ENCODE results near the gene XRCC2. TPM values are rescaled to one million over a fixed set of nuclear protein-coding genes. Genes with fewer than 3 reads are reported as not detected.

XRCC2 gene
- total RNA-seq, 4 donors from 2014 or later = 0.35 to 0.84 (median 0.66) TPM

DNA sequence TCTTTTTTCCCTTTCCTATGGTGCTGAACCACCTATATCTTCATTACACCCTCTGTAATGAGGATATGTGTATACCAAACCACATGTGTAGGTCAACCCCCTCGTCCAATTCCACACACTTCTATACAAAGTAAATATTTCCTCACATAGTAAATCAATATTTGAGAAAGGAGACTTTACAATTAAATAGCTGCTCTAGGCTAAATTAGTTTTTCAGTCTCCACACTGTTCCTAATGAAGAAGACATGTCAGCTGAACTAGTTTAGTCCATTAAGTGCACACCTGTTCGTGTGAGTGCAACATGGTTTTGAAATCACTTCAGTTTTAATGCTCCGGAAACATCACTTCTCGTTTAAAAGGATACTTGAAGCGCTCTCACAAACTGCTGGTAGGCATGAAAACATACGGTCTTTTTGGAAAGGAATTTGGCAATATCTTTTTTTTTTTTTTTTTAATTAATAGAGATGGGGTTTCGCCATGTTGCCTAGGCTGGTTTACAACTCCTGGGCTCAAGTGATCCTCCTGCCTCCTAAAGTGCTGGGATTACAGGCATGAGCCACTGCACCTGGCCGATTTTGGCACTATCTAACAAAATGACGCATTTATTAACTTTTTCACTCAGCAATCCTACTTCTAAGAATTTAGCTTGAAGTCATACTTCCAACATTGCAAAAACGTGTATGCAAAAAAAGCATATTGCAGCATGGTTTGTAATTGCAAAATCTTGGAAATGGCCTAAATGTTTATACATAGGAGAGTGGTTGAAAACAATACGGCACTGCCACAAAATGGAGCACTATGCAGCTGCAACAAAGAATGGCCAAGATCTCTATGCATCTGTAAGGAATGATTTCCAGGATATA lies 2.1 kb upstream of the XRCC2 start:
- WGBS, 2 donors (ENCODE audit: low coverage in 1 of 2) = 76 to 80% methylated on average over 9 to 11 of the region's 11 CpGs

DNA sequence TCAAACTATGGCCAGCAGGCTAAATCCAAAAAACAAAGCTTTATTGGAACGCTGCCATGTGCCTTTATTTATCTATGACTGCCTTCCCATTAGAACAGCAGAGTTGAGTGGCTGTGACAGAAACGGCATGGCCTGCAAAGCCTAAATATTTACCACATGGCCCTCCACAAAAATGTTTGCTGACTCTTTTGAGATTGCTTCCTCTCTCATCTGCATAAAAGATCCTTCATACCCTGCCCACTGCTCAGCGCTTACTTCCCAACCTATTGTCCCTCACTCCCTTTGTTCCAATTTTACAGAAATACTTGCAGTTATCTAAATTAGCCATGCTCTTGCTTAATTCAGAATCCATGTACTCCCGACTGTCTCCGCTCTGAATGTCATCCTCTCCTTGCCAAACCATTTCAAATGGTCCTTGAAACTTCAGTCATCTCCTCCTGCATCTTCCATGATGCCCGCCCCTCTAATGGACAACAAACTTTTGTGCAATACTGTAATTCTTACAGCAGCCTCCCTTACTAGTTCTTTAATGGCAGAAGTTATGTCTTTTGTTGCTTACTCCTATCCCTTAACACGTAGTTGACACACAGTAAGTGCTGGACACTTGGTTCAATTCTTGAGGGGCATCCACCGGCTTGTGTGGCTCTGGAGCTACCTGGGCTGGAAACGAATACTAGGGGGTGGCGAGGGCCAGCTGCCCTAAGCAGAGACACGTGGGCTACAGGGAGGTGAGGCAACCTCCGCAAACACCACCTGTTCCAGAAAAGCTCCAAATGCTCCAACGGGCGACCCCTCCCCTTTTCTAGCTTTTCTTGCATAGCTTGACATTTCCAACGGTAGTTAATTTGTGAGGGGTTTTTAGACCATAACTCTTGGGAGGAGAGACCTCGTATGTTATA lies 832 bp downstream of the XRCC2 start:
- ATAC-seq = no peak
- no peak for TF ChIP-seq POLR2AphosphoS5 (IDR thresholded peaks at IDR 0.05)

More for the DNA sequence above, 2.1 kb upstream of the XRCC2 start:
- H3K27me3 ChIP-seq = no peaks in the 10 kb centered on the region
- no peak overlapping the region for H3K27ac ChIP-seq
- no peak for ATAC-seq
- no peaks in the 10 kb centered on the region for H3K36me3 ChIP-seq
- TF ChIP-seq EP300 (IDR thresholded peaks at IDR 0.05) = no peak
- TF ChIP-seq, protein P1, sequence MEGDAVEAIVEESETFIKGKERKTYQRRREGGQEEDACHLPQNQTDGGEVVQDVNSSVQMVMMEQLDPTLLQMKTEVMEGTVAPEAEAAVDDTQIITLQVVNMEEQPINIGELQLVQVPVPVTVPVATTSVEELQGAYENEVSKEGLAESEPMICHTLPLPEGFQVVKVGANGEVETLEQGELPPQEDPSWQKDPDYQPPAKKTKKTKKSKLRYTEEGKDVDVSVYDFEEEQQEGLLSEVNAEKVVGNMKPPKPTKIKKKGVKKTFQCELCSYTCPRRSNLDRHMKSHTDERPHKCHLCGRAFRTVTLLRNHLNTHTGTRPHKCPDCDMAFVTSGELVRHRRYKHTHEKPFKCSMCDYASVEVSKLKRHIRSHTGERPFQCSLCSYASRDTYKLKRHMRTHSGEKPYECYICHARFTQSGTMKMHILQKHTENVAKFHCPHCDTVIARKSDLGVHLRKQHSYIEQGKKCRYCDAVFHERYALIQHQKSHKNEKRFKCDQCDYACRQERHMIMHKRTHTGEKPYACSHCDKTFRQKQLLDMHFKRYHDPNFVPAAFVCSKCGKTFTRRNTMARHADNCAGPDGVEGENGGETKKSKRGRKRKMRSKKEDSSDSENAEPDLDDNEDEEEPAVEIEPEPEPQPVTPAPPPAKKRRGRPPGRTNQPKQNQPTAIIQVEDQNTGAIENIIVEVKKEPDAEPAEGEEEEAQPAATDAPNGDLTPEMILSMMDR (IDR thresholded peaks at IDR 0.05) = no peak
- no peak for TF ChIP-seq POLR2AphosphoS5 (IDR thresholded peaks at IDR 0.05)
- TF ChIP-seq POLR2A (IDR thresholded peaks at IDR 0.05) = no peak
- H3K9me3 ChIP-seq = no peaks in the 10 kb centered on the region
- H3K4me1 ChIP-seq = peaks cover 0 to 15% (median 6%) of the 10 kb centered on the region in 3 donors
- H3K4me3 ChIP-seq = no peak overlapping the region

DNA sequence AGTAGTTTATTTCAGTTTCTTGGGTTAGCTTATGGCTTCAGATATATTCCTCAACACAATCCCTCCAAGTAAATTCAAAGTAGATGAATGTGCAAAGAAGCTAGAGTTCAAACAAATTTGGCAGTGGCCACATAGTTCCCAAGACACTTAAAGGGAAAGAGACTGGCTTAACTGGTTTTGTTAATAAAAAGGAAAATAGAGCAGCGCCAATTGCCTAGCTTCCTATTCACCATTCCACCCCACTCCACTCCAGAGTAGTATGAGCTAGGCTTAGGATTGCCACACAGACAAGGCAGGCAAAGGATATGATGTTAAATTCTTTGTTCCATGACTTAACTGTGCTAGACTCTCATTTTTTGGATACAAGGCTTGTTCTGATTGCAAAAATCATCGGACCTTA lies 2.0 kb downstream of the XRCC2 start:
- Histone ChIP-seq H3K4me1 (peaks cover 0 to 15% (median 6%) of the 10 kb centered on the region in 3 donors), H3K27ac (no peak overlapping the region), H3K4me3 (no peak overlapping the region), H3K9me3 (no peaks in the 10 kb centered on the region), H3K36me3 (no peaks in the 10 kb centered on the region), H3K27me3 (no peaks in the 10 kb centered on the region)
- 93 to 100% methylated on average over 1 to 2 of the region's 2 CpGs for WGBS, 2 donors (ENCODE audit: low coverage in 1 of 2)
- TF ChIP-seq POLR2AphosphoS5 (IDR thresholded peaks at IDR 0.05) (no peak), POLR2A (IDR thresholded peaks at IDR 0.05) (no peak), EP300 (IDR thresholded peaks at IDR 0.05) (no peak)
- ATAC-seq = no peak

More for the DNA sequence above, 832 bp downstream of the XRCC2 start:
- H3K4me3 ChIP-seq = peak overlapping the region; percentile 66 to 76
- H3K27ac ChIP-seq = peak overlapping the region in 1 of 4 donors; percentile 83
- peaks cover 0 to 15% (median 6%) of the 10 kb centered on the region in 3 donors for H3K4me1 ChIP-seq
- 9 to 10% methylated on average over 9 to 10 of the region's 16 CpGs for WGBS, 2 donors (ENCODE audit: low coverage in 1 of 2)
- no peaks in the 10 kb centered on the region for H3K9me3 ChIP-seq
- no peaks in the 10 kb centered on the region for H3K36me3 ChIP-seq
- H3K27me3 ChIP-seq = no peaks in the 10 kb centered on the region

DNA sequence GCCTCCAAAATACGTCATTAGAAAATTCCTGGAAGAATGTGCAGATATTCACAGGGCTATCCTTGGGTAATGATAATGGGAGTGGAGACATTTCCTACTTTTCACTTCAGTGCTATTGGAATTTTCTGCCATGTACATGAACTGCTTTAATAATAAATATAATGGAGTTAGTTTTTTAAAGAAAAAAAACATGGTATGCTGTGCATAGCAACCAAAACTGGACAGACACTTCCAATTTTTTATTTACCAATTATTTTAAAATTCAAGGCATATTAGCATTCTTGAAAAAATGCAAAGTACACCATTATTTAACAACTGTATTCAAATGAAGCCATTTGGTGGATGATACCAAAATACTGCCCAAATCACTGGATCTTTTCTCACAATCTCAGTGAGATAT lies 3.3 kb downstream of the XRCC2 start:
- no peak for ATAC-seq
- Histone ChIP-seq H3K4me3 (no peak overlapping the region), H3K9me3 (no peaks in the 10 kb centered on the region), H3K27ac (no peak overlapping the region), H3K4me1 (peaks cover 0 to 15% (median 6%) of the 10 kb centered on the region in 3 donors), H3K27me3 (no peaks in the 10 kb centered on the region), H3K36me3 (no peaks in the 10 kb centered on the region)
- TF ChIP-seq EP300 (IDR thresholded peaks at IDR 0.05) (no peak), POLR2AphosphoS5 (IDR thresholded peaks at IDR 0.05) (no peak), POLR2A (IDR thresholded peaks at IDR 0.05) (no peak)
- TF ChIP-seq, protein P1 (IDR thresholded peaks at IDR 0.05) = no peak
- WGBS, 2 donors (ENCODE audit: low coverage in 1 of 2) = 90% methylated on average over 1 of the region's 1 CpG

DNA sequence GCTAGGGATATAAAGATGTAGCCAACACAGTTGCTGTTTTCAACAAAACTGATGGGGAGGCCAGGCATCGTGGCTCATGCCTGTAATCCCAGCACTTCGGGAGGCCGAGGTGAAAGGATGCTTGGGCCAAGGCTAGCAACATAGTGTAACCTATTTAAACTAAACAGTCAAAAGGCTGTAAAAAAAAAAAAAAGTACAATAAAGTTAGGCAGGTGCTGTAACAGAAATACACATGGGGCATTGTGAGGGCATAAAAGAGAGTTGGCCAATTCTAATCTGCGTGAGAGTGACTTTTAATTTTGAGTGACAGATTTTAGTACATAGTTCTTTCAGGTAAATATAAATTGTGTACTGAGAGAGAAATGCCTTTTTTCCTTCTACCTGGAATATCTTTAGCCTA lies 6.2 kb downstream of the XRCC2 start:
- Histone ChIP-seq H3K36me3 (no peaks in the 10 kb centered on the region), H3K4me1 (peaks cover 0 to under 1% (median 0%) of the 10 kb centered on the region in 3 donors), H3K9me3 (no peaks in the 10 kb centered on the region), H3K4me3 (no peak overlapping the region), H3K27ac (no peak overlapping the region), H3K27me3 (no peaks in the 10 kb centered on the region)
- no peak for TF ChIP-seq EP300 (IDR thresholded peaks at IDR 0.05)
- TF ChIP-seq POLR2AphosphoS5 (IDR thresholded peaks at IDR 0.05) = no peak
- ATAC-seq = no peak
- 92 to 93% methylated on average over 4 of the region's 4 CpGs for WGBS, 2 donors (ENCODE audit: low coverage in 1 of 2)

DNA sequence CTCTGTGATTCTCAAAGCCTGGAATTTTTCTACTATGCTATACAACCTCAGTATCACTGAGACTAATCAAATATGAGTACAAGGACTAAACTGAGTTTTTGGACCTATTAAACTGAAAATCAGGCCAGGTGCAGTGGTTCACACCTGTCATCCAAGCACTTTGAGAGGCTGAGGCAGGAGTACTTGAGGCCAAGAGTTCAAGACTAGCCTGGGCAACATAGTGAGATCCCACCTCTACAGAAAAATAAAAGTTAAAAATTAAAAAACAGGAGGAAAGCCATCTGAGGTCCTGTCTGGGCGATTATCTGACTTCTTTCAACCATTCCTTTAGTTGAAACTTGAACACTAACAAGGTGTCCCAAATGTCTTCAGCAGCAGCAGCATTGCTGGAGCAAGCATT lies 7.0 kb downstream of the XRCC2 start:
- WGBS, 2 donors (ENCODE audit: low coverage in 1 of 2) = 93 to 100% methylated on average over 1 of the region's 1 CpG

More for the DNA sequence above, 7.0 kb downstream of the XRCC2 start:
- H3K36me3 ChIP-seq = no peaks in the 10 kb centered on the region
- no peaks in the 10 kb centered on the region for H3K4me1 ChIP-seq
- no peak overlapping the region for H3K27ac ChIP-seq
- H3K4me3 ChIP-seq = no peak overlapping the region
- ATAC-seq = no peak
- no peak for TF ChIP-seq POLR2AphosphoS5 (IDR thresholded peaks at IDR 0.05)
- TF ChIP-seq POLR2A (IDR thresholded peaks at IDR 0.05) = no peak
- TF ChIP-seq, protein P1 (IDR thresholded peaks at IDR 0.05) = no peak
- no peak for TF ChIP-seq EP300 (IDR thresholded peaks at IDR 0.05)
- no peaks in the 10 kb centered on the region for H3K27me3 ChIP-seq
- H3K9me3 ChIP-seq = no peaks in the 10 kb centered on the region

Data from gastroesophageal sphincter (tissue), 4 donors.